GM12878 (cell line): ENCODE data around the gene KDM5B. TPM values are rescaled to one million over a fixed set of nuclear protein-coding genes. Genes with fewer than 3 reads are reported as not detected.

Experiments used
- ATAC-seq: fragments of 200-7000 bp; cut with Tn5 transposase; 3 replicates; pipeline ENCODE4 v1.9.1; 2020; ENCODE audit warnings: mild to moderate bottlenecking, moderate library complexity
- BruUV-seq: library from RNA; stranded (reverse); fragments of 400-500 nt; replicated peaks from 2 replicates; lab custom pipeline; 2021; lab: Mats Ljungman, UMichigan
- CTCF ChIA-PET: fragments of 300-600 bp; sonication (Branson Sonifier 250); formaldehyde crosslinking; extraction: SDS; loops from one replicate; lab custom pipeline; 2021; ENCODE audit warnings: inconsistent platforms; lab: Yijun Ruan, JAX
- POLR2A ChIA-PET: fragments of 350-600 bp; formaldehyde crosslinking; extraction: SDS; loops from one replicate; lab custom pipeline; 2021; ENCODE audit warnings: inconsistent platforms; lab: Charles Lee
- RAD21 ChIA-PET: fragments of 300-600 bp; sonication (Branson Sonifier 250); formaldehyde crosslinking; loops from one replicate; lab custom pipeline; 2023; ENCODE audit warnings: antibody characterized with exemption; ENCODE audit not compliant: unreplicated experiment; lab: Charles Lee
- SMC1A ChIA-PET: fragments of 300-600 bp; sonication (Branson Sonifier 250); formaldehyde crosslinking; loops from one replicate; lab custom pipeline; 2023; ENCODE audit not compliant: unreplicated experiment, uncharacterized antibody; lab: Charles Lee
- DNase-seq: peaks from one replicate; pipeline ENCODE4 v3.0.0-alpha.2; 2011; ENCODE audit warnings: low read depth, low spot score
- FAIRE-seq: peaks from 3 replicates; lab custom pipeline; 2011; peaks lifted over from hg19 to GRCh38; lab: Jason Lieb, UNC
- H2AFZ ChIP-seq: 2 replicates; pipeline ENCODE4 v1.6.0; 2011; ENCODE audit warnings: low read depth, low read length, control low read depth; ENCODE audit not compliant: control insufficient read depth
- H3K27ac ChIP-seq: 2 replicates; pipeline ENCODE4 v1.5.1; 2011; ENCODE audit warnings: control low read depth; ENCODE audit not compliant: control insufficient read depth, insufficient read depth
- H3K27me3 ChIP-seq, 2 experiments: replicated peaks in 1 of 2; 2 replicates each; pipeline versions ENCODE4 v1.6.0 to v1.6.1; 2011; ENCODE audit warnings: low read length in 1 of 2; ENCODE audit not compliant: control insufficient read depth in 2 of 2, insufficient read depth in 2 of 2
- H3K36me3 ChIP-seq, 2 experiments: 2 replicates each; pipeline ENCODE4 v1.5.1; 2011; ENCODE audit warnings: low read length in 1 of 2; ENCODE audit not compliant: control insufficient read depth in 2 of 2, insufficient read depth in 2 of 2
- H3K4me1 ChIP-seq: 2 replicates; pipeline ENCODE4 v1.6.1; 2011; ENCODE audit warnings: mild to moderate bottlenecking, low read length, moderate library complexity, mixed read lengths; ENCODE audit not compliant: control insufficient read depth, insufficient read depth
- H3K4me2 ChIP-seq: 2 replicates; pipeline ENCODE4 v1.6.0; 2011; ENCODE audit warnings: control low read depth; ENCODE audit not compliant: control insufficient read depth, insufficient read depth
- H3K4me3 ChIP-seq: fragments of 200-600 bp; sonication (generic); 2 replicates; pipeline ENCODE4 v1.5.1; 2016
- H3K79me2 ChIP-seq: 2 replicates; pipeline ENCODE4 v1.6.0; 2011; ENCODE audit warnings: low read length; ENCODE audit not compliant: control insufficient read depth, insufficient read depth
- H3K9ac ChIP-seq: 2 replicates; pipeline ENCODE4 v1.8.0; 2011; ENCODE audit warnings: low read length, control low read depth, mixed read lengths; ENCODE audit not compliant: control insufficient read depth, insufficient read depth
- H3K9me3 ChIP-seq: replicated peaks from 3 replicates; pipeline ENCODE4 v1.5.1; 2011; ENCODE audit warnings: mild to moderate bottlenecking, low read length; ENCODE audit not compliant: control insufficient read depth, insufficient read depth
- H4K20me1 ChIP-seq: 2 replicates; pipeline ENCODE4 v1.6.0; 2011; ENCODE audit not compliant: control insufficient read depth, insufficient read depth
- BRCA1 ChIP-seq: IDR thresholded peaks from 2 replicates; pipeline ENCODE4 v1.6.1; 2011; ENCODE audit warnings: low read depth, low read length, improper control_type of control experiment
- CHD4 ChIP-seq: fragments of 200-600 bp; sonication (generic); IDR thresholded peaks from 2 replicates; pipeline ENCODE4 v1.6.1; 2016; ENCODE audit warnings: mild to moderate bottlenecking
- GATAD2B ChIP-seq: fragments of 450-650 bp; conservative IDR thresholded peaks from 2 replicates; pipeline ENCODE4 v1.6.1; 2017; ENCODE audit warnings: low read depth, mild to moderate bottlenecking, moderate library complexity
- KDM1A ChIP-seq: fragments of 200-600 bp; sonication (generic); IDR thresholded peaks from 2 replicates; pipeline ENCODE4 v1.6.1; 2016; ENCODE audit warnings: borderline replicate concordance
- LARP7 ChIP-seq: fragments of 450-650 bp; IDR thresholded peaks from 2 replicates; pipeline ENCODE4 v1.6.1; 2017; ENCODE audit warnings: mild to moderate bottlenecking
- POLR2AphosphoS2 ChIP-seq: IDR thresholded peaks from 2 replicates; pipeline ENCODE4 v1.6.1; 2011; ENCODE audit warnings: low read depth, mild to moderate bottlenecking, low read length, improper control_type of control experiment, moderate library complexity
- SMC3 ChIP-seq: IDR thresholded peaks from 2 replicates; pipeline ENCODE4 v1.6.1; 2011; ENCODE audit warnings: low read length, improper control_type of control experiment, borderline replicate concordance
- SP1 ChIP-seq: IDR thresholded peaks from one replicate; pipeline ENCODE4 v1.6.1; 2011; ENCODE audit warnings: low read depth, low read length
- TAF1 ChIP-seq: IDR thresholded peaks from 2 replicates; pipeline ENCODE4 v1.6.1; 2011; ENCODE audit warnings: mild to moderate bottlenecking, low read depth, low read length, borderline replicate concordance
- TBL1XR1 ChIP-seq: IDR thresholded peaks from 2 replicates; pipeline ENCODE4 v1.6.1; 2012; ENCODE audit warnings: low read depth, low read length, improper control_type of control experiment
- ZNF24 ChIP-seq: fragments of 450-650 bp; IDR thresholded peaks from 2 replicates; pipeline ENCODE4 v1.6.1; 2017; ENCODE audit warnings: antibody characterized with exemption, mild to moderate bottlenecking
- WGBS: methylation state at CpG from one replicate; pipeline ENCODE4 v1.1.6; 2016; ENCODE audit warnings: low lambda C conversion rate; ENCODE audit not compliant: insufficient replicate concordance, insufficient coverage; ENCODE audit errors: missing lambda C conversion rate; 5-methylcytosine and 5-hydroxymethylcytosine counted together
- in situ Hi-C: fragments of 300-500 bp; cut with MboI; formaldehyde crosslinking; loops from 9 replicates; pipeline ENCODE4 v1.14.3; 2018; ENCODE audit warnings: mixed read lengths
- intact Hi-C: fragments of 100-400 bp; cut with micrococcal nuclease; formaldehyde crosslinking; loops from one replicate; pipeline ENCODE4 v1.14.2; 2022; ENCODE audit not compliant: unreplicated experiment
- polyA plus RNA-seq, 11 experiments: library from polyadenylated mRNA; depleted of rRNA in 4 of 11; unstranded in 6 of 11; stranded (reverse) in 5 of 11; fragments of >200 nt; fragmentation: Nextera tagmentation in 4 of 11; fragmentation: Illumina TruSeq in 1 of 11; extraction: Ambion mirVana in 4 of 11; extraction: Trizol in 1 of 11; gene quantifications; 1 replicate in 1 of 11; 2 replicates in 10 of 11; pipeline versions ENCODE4 v1.2.1 to v1.2.3, GENCODE V29; 2011 to 2016; ENCODE audit warnings: inconsistent platforms in 2 of 11, missing spikeins in 2 of 11, low read depth in 1 of 11
- total RNA-seq, 4 experiments: library from RNA; depleted of rRNA in 3 of 4; stranded (reverse); fragments of >200 nt in 3 of 4; fragmentation: Illumina TruSeq in 1 of 4; extraction: Trizol in 1 of 4; gene quantifications; 2 replicates each; pipeline versions ENCODE4 v1.2.1 to v1.2.3, GENCODE V29; 2013 to 2021
- TF ChIP-seq, protein P1 (sequence below): fragments of 150-350 bp; IDR thresholded peaks from 2 replicates; pipeline ENCODE4 v1.6.1; 2016; ENCODE audit warnings: low read depth, low read length

KDM5B gene
- total and polyA plus RNA-seq, 10 of the 15 experiments (the other 5 are each of a cell fraction or from before 2014, with no cell fraction given): 1.7 to 26.6 (median 8.1) TPM

DNA sequence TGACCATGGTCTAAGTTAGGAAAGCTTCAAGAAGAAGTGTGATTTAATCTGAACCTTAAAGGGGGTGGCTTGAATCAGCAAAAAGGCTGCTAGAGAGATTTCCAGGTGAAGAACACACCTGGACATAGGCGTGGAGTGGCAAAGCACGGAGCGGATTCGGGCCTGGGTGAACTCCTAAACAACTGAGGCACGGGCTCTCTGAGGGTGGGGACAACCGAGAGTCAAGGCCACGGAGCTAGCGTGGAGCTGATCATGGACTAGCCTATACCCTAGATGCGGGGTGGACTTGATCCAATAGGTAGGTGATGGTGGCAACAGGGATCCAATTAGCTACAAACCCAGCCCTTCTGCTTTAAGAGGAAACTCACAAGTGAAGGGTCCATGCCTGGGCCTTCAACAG, 125.7 kb downstream of the KDM5B start:
- CTCF ChIA-PET: interaction anchor here (1.0 kb wide), 1 partner anchor 9 kb away, joined by 3 read pairs; no protein-coding TSS in a partner anchor
- intact Hi-C loops (no loop called here), in situ Hi-C loops (no loop called here)
- H2AFZ ChIP-seq: no peak overlapping the region
- no peak for DNase-seq
- TF ChIP-seq SP1 (no peak), KDM1A (no peak), SMC3 (no peak), ZNF24 (no peak), GATAD2B (no peak), POLR2AphosphoS2 (no peak), CHD4 (no peak), TBL1XR1 (no peak), BRCA1 (no peak), LARP7 (no peak), TAF1 (no peak)
- TF ChIP-seq, protein P1, sequence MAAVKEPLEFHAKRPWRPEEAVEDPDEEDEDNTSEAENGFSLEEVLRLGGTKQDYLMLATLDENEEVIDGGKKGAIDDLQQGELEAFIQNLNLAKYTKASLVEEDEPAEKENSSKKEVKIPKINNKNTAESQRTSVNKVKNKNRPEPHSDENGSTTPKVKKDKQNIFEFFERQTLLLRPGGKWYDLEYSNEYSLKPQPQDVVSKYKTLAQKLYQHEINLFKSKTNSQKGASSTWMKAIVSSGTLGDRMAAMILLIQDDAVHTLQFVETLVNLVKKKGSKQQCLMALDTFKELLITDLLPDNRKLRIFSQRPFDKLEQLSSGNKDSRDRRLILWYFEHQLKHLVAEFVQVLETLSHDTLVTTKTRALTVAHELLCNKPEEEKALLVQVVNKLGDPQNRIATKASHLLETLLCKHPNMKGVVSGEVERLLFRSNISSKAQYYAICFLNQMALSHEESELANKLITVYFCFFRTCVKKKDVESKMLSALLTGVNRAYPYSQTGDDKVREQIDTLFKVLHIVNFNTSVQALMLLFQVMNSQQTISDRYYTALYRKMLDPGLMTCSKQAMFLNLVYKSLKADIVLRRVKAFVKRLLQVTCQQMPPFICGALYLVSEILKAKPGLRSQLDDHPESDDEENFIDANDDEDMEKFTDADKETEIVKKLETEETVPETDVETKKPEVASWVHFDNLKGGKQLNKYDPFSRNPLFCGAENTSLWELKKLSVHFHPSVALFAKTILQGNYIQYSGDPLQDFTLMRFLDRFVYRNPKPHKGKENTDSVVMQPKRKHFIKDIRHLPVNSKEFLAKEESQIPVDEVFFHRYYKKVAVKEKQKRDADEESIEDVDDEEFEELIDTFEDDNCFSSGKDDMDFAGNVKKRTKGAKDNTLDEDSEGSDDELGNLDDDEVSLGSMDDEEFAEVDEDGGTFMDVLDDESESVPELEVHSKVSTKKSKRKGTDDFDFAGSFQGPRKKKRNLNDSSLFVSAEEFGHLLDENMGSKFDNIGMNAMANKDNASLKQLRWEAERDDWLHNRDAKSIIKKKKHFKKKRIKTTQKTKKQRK: no peak
- no peaks in the 10 kb centered on the region for H3K9me3 ChIP-seq
- peaks cover 1 to 2% of the 10 kb centered on the region in 2 experiments; a peak in 3 of 4 replicates for H3K27me3 ChIP-seq
- SMC1A ChIA-PET: no interaction called here
- no peak for FAIRE-seq
- no peaks in the 10 kb centered on the region for H3K79me2 ChIP-seq
- RAD21 ChIA-PET: no interaction called here
- no peak overlapping the region for H3K9ac ChIP-seq
- no peak overlapping the region for H3K4me3 ChIP-seq
- POLR2A ChIA-PET: no interaction called here
- H3K36me3 ChIP-seq: no peaks in the 10 kb centered on the region
- no peak for ATAC-seq
- WGBS: 32% methylated on average over 9 of the region's 9 CpGs
- H3K4me1 ChIP-seq: no peaks in the 10 kb centered on the region
- H3K4me2 ChIP-seq: no peak overlapping the region
- BruUV-seq: no TSS peak
- no peaks in the 10 kb centered on the region for H4K20me1 ChIP-seq
- H3K27ac ChIP-seq: no peak overlapping the region
